ENCODE measurements around the gene FCSK. TPM values are rescaled to one million over a fixed set of nuclear protein-coding genes. Genes with fewer than 3 reads are reported as not detected.

The FCSK gene
- total and polyA plus RNA-seq, 2 of the 13 experiments (the other 11 are each of a cell fraction or from before 2014, with no cell fraction given) = 9.1 to 19.2 TPM

DNA sequence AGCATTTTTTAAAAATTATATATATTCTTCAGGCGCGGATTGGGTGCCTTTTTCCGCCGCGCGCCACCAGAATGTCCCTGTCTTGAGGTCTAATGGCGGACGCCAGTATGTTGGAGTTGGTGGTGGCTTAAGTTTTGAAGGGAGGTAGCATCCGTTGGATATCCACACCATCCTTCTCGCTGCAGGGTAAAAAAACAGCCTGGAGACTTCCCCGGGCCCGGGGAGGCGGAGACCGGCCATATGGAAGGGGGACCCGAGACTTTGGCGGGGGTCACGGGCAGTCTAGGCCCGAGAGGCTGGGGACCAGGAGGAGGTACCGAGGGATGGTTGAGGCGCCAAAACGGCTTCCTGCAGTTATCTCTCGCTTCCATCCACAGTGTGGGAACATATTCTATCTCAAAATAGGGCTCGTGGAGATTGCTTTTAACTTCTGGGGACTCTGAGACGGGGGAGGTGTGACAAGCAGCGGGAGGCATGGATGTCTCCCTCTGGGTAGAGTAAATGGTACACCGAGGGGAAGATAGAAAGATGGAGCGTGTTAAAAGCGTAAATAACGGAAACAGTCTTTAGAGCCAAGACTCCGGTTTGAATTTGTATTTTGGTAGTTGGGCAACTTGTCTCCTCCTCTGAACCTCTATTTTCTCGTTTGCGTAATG lies 69.5 kb downstream of the FCSK start, which contains the start of gene SF3B3 (continued):
- TF ChIP-seq NFIB (CRISPR knock-in tag; IDR thresholded peaks at IDR 0.05; ENCODE audit: borderline replicate concordance) (no peak), PLRG1 (conservative IDR thresholded peaks at IDR 0.05) (no peak), ELF1 (CRISPR knock-in tag; IDR thresholded peaks at IDR 0.05) (no peak), TAF1 (CRISPR knock-in tag; IDR thresholded peaks at IDR 0.05) (peak; percentile 99), AKAP8 (CRISPR knock-in tag; IDR thresholded peaks at IDR 0.05) (no peak), SKI (IDR thresholded peaks at IDR 0.05; ENCODE audit: partially characterized antibody) (peak; percentile 57), TAF15 (IDR thresholded peaks at IDR 0.05; ENCODE audit: low read depth, low read length, poor library complexity, severe bottlenecking) (no peak), MIXL1 (CRISPR knock-in tag; IDR thresholded peaks at IDR 0.05) (no peak), RBM22 (optimal IDR thresholded peaks at IDR 0.05; ENCODE audit: low read length) (no peak), U2AF2 (IDR thresholded peaks at IDR 0.05; ENCODE audit: low read depth, low read length) (no peak), DNMT3B (CRISPR knock-in tag; conservative IDR thresholded peaks at IDR 0.05) (peak; percentile 88; the same call in 1 of the 2 replicates), ZNF232 (CRISPR knock-in tag; IDR thresholded peaks at IDR 0.05; ENCODE audit: borderline replicate concordance) (no peak; the same call in 1 of the 2 replicates), RORA (CRISPR knock-in tag; IDR thresholded peaks at IDR 0.05) (no peak), RFX5 (IDR thresholded peaks at IDR 0.05; ENCODE audit: low read depth, low read length) (no peak), KDM5B (CRISPR knock-in tag; IDR thresholded peaks at IDR 0.05; ENCODE audit: borderline replicate concordance) (peak; percentile 75), TCF7 (IDR thresholded peaks at IDR 0.05; ENCODE audit: low read depth) (no peak), NFKB2 (CRISPR knock-in tag; IDR thresholded peaks at IDR 0.05; ENCODE audit: borderline replicate concordance) (peak; percentile 24; the same call in 1 of the 2 replicates), SATB2 (CRISPR knock-in tag; IDR thresholded peaks at IDR 0.05) (peak; percentile 47; the same call in 1 of the 2 replicates), KLF15 (CRISPR knock-in tag; IDR thresholded peaks at IDR 0.05; ENCODE audit: borderline replicate concordance) (no peak), ZNF883 (CRISPR knock-in tag; IDR thresholded peaks at IDR 0.05; ENCODE audit: not compliant biosample characterization) (no peak), HHEX (CRISPR knock-in tag; IDR thresholded peaks at IDR 0.05) (no peak), ZNF839 (CRISPR knock-in tag; IDR thresholded peaks at IDR 0.05; ENCODE audit: borderline replicate concordance) (no peak)
- TF ChIP-seq, protein P1, sequence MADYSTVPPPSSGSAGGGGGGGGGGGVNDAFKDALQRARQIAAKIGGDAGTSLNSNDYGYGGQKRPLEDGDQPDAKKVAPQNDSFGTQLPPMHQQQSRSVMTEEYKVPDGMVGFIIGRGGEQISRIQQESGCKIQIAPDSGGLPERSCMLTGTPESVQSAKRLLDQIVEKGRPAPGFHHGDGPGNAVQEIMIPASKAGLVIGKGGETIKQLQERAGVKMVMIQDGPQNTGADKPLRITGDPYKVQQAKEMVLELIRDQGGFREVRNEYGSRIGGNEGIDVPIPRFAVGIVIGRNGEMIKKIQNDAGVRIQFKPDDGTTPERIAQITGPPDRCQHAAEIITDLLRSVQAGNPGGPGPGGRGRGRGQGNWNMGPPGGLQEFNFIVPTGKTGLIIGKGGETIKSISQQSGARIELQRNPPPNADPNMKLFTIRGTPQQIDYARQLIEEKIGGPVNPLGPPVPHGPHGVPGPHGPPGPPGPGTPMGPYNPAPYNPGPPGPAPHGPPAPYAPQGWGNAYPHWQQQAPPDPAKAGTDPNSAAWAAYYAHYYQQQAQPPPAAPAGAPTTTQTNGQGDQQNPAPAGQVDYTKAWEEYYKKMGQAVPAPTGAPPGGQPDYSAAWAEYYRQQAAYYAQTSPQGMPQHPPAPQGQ (CRISPR knock-in tag; IDR thresholded peaks at IDR 0.05; ENCODE audit: borderline replicate concordance) = no peak
- TF ChIP-seq, protein P2, sequence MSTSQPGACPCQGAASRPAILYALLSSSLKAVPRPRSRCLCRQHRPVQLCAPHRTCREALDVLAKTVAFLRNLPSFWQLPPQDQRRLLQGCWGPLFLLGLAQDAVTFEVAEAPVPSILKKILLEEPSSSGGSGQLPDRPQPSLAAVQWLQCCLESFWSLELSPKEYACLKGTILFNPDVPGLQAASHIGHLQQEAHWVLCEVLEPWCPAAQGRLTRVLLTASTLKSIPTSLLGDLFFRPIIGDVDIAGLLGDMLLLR (CRISPR knock-in tag; IDR thresholded peaks at IDR 0.05) = 0 out of 2 replicates have a peak, but pooled peaks have one; percentile 21
- TF ChIP-seq, protein P3, sequence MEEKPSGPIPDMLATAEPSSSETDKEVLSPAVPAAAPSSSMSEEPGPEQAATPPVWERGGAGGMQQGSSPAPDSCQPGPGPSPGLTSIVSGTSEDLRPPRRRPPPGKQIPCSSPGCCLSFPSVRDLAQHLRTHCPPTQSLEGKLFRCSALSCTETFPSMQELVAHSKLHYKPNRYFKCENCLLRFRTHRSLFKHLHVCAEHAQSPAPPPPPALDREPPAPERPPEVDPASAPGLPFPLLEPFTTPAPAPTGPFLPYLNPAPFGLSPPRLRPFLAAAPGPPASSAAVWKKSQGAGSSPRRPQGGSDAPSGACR (CRISPR knock-in tag; IDR thresholded peaks at IDR 0.05) = no peak
- TF ChIP-seq, protein P4, sequence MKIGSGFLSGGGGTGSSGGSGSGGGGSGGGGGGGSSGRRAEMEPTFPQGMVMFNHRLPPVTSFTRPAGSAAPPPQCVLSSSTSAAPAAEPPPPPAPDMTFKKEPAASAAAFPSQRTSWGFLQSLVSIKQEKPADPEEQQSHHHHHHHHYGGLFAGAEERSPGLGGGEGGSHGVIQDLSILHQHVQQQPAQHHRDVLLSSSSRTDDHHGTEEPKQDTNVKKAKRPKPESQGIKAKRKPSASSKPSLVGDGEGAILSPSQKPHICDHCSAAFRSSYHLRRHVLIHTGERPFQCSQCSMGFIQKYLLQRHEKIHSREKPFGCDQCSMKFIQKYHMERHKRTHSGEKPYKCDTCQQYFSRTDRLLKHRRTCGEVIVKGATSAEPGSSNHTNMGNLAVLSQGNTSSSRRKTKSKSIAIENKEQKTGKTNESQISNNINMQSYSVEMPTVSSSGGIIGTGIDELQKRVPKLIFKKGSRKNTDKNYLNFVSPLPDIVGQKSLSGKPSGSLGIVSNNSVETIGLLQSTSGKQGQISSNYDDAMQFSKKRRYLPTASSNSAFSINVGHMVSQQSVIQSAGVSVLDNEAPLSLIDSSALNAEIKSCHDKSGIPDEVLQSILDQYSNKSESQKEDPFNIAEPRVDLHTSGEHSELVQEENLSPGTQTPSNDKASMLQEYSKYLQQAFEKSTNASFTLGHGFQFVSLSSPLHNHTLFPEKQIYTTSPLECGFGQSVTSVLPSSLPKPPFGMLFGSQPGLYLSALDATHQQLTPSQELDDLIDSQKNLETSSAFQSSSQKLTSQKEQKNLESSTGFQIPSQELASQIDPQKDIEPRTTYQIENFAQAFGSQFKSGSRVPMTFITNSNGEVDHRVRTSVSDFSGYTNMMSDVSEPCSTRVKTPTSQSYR (CRISPR knock-in tag; IDR thresholded peaks at IDR 0.05; ENCODE audit: borderline replicate concordance) = no peak

Data from HepG2 (cell line).